ENCODE results near the gene TRAK1. TPM values are rescaled to one million over a fixed set of nuclear protein-coding genes. Genes with fewer than 3 reads are reported as not detected.

The TRAK1 gene
- total and polyA plus RNA-seq, 2 experiments from 2014 or later: 19.0 to 28.8 TPM

DNA sequence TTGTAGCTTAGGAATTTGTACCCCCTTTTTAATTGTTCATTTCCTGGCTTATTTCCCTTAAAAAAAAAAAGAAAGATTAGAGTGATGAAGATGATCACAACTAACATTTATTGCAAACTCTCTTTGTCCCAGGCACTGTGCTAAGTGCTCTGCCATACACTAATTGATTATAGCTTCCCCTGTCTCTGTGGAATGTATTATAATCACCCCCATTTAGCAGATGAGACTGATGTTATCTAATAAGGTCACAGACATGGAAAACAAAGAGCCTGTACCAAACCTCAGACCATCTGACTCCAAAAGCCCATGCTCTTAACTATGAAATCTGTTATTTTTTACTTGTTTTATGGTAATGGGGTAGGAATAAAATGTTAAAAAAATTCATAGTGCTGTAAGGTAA, 53.1 kb downstream of the TRAK1 start:
- DNase-seq (ENCODE audit: low spot score): no peak
- H3K27ac ChIP-seq: no peak overlapping the region
- no peaks in the 10 kb centered on the region for H3K9me2 ChIP-seq (replicated peaks; ENCODE audit: insufficient read depth)
- TF ChIP-seq EZH2 (IDR thresholded peaks at IDR 0.05; ENCODE audit: borderline replicate concordance): no peak
- no peak for TF ChIP-seq EZH2phosphoT487 (IDR thresholded peaks at IDR 0.05; ENCODE audit: low read depth, severe bottlenecking, unreplicated experiment)
- TF ChIP-seq, protein P1, sequence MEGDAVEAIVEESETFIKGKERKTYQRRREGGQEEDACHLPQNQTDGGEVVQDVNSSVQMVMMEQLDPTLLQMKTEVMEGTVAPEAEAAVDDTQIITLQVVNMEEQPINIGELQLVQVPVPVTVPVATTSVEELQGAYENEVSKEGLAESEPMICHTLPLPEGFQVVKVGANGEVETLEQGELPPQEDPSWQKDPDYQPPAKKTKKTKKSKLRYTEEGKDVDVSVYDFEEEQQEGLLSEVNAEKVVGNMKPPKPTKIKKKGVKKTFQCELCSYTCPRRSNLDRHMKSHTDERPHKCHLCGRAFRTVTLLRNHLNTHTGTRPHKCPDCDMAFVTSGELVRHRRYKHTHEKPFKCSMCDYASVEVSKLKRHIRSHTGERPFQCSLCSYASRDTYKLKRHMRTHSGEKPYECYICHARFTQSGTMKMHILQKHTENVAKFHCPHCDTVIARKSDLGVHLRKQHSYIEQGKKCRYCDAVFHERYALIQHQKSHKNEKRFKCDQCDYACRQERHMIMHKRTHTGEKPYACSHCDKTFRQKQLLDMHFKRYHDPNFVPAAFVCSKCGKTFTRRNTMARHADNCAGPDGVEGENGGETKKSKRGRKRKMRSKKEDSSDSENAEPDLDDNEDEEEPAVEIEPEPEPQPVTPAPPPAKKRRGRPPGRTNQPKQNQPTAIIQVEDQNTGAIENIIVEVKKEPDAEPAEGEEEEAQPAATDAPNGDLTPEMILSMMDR (IDR thresholded peaks at IDR 0.05; ENCODE audit: poor library complexity): no peak
- H3K4me2 ChIP-seq: no peak overlapping the region
- H3K9me3 ChIP-seq (ENCODE audit: low read depth): no peaks in the 10 kb centered on the region
- no peak overlapping the region for H3K4me3 ChIP-seq
- H3K36me3 ChIP-seq (replicated peaks; ENCODE audit: insufficient read depth, low read depth): no peaks in the 10 kb centered on the region
- H2AFZ ChIP-seq: no peak overlapping the region
- H4K20me1 ChIP-seq (ENCODE audit: insufficient read depth, poor library complexity, severe bottlenecking): no peaks in the 10 kb centered on the region
- H3K79me2 ChIP-seq: peaks cover 24% of the 10 kb centered on the region
- peaks cover under 1% of the 10 kb centered on the region for H3K4me1 ChIP-seq (ENCODE audit: insufficient read depth)
- H3K27me3 ChIP-seq: no peaks in the 10 kb centered on the region

DNA sequence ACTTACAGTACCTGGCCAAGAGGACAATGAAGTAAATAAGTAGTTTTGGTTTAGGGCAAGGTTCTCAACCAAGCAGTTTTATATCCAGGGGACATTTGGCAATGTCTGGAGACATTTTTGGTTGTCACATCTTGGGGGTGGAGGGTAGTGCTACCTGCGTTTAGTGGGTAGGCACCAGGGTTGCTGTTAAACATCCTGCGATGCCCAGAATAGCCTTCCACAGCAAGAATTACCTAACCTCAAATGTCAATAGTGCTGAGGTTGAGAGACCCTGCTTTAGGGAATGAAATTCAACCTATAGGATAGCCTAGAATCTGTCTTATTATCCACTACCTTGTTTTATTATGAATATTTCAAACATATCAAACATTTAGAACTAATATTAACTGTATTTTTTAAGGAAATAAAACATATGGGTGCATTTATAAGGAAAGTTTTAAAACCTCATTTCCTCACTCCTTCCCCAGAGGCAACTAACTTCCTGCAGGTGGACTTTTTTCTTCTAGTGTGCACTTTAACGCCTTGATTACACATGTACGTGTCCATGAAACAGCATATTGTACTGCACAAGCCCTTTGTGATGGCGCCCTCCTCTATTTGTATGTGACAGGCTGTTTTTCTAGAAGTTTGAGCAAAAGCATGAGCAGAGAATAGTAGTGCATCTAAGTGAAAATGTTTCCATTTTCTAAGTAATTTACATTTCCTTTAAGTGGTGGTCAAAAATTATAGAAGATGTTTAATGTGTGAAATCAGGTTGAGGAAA, 57.1 kb downstream of the TRAK1 start:
- Histone ChIP-seq H3K4me1 (ENCODE audit: insufficient read depth) (peaks cover 20% of the 10 kb centered on the region), H3K27ac (no peak overlapping the region), H3K9me3 (ENCODE audit: low read depth) (no peaks in the 10 kb centered on the region), H4K20me1 (ENCODE audit: insufficient read depth, poor library complexity, severe bottlenecking) (no peaks in the 10 kb centered on the region), H3K9me2 (replicated peaks; ENCODE audit: insufficient read depth) (no peaks in the 10 kb centered on the region), H3K27me3 (no peaks in the 10 kb centered on the region), H2AFZ (no peak overlapping the region), H3K4me2 (no peak overlapping the region), H3K36me3 (replicated peaks; ENCODE audit: insufficient read depth, low read depth) (no peaks in the 10 kb centered on the region), H3K4me3 (no peak overlapping the region), H3K79me2 (peaks cover 25% of the 10 kb centered on the region)
- WGBS (ENCODE audit: low lambda C conversion rate, missing lambda C conversion rate): 88% methylated on average over 5 of the region's 5 CpGs
- DNase-seq (ENCODE audit: low spot score): no peak
- TF ChIP-seq EZH2 (IDR thresholded peaks at IDR 0.05; ENCODE audit: borderline replicate concordance): no peak
- TF ChIP-seq, protein P1 (IDR thresholded peaks at IDR 0.05; ENCODE audit: poor library complexity): no peak
- TF ChIP-seq EZH2phosphoT487 (IDR thresholded peaks at IDR 0.05; ENCODE audit: low read depth, severe bottlenecking, unreplicated experiment): no peak

DNA sequence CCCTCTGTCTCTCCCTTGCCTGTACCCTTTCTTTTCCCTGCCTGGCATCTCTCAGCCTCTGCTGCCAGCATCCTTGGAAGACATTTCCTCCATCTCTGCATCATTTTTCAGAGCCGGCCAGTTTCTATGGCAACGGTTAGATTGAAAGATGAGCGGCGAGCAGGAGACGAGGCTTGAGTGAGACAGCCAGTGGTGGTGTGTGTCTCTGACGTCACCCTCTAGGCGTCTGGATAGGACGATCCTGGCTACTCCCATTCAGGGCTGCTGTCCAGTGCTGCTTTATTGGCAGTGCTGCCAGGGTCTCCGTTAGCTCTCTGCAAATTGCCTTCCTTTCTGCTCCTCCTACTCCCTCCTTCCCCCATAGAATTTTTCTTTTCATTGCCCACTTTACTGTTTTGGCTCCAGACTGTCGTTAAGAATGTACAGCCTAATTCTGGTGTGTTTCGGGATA, 57.9 kb downstream of the TRAK1 start:
- H3K4me3 ChIP-seq: no peak overlapping the region
- no peaks in the 10 kb centered on the region for H3K9me3 ChIP-seq (ENCODE audit: low read depth)
- H3K4me2 ChIP-seq: peak overlapping the region; percentile 36
- no peak overlapping the region for H2AFZ ChIP-seq
- H3K36me3 ChIP-seq (replicated peaks; ENCODE audit: insufficient read depth, low read depth): no peaks in the 10 kb centered on the region
- TF ChIP-seq, protein P1 (IDR thresholded peaks at IDR 0.05; ENCODE audit: poor library complexity): no peak
- TF ChIP-seq EZH2 (IDR thresholded peaks at IDR 0.05; ENCODE audit: borderline replicate concordance): no peak
- no peak for TF ChIP-seq EZH2phosphoT487 (IDR thresholded peaks at IDR 0.05; ENCODE audit: low read depth, severe bottlenecking, unreplicated experiment)
- no peaks in the 10 kb centered on the region for H3K9me2 ChIP-seq (replicated peaks; ENCODE audit: insufficient read depth)
- H3K79me2 ChIP-seq: peaks cover 29% of the 10 kb centered on the region
- H4K20me1 ChIP-seq (ENCODE audit: insufficient read depth, poor library complexity, severe bottlenecking): no peaks in the 10 kb centered on the region
- H3K27ac ChIP-seq: peak overlapping the region; percentile 91
- peak; percentile 93 for DNase-seq (ENCODE audit: low spot score)
- H3K4me1 ChIP-seq (ENCODE audit: insufficient read depth): peaks cover 20% of the 10 kb centered on the region
- no peaks in the 10 kb centered on the region for H3K27me3 ChIP-seq
- 21% methylated on average over 11 of the region's 11 CpGs for WGBS (ENCODE audit: low lambda C conversion rate, missing lambda C conversion rate)
